ENCODE data around the gene LRRK1. TPM values are rescaled to one million over a fixed set of nuclear protein-coding genes. Genes with fewer than 3 reads are reported as not detected.

LRRK1 gene
- polyA plus RNA-seq, 1 of the 3 experiments (the other 2 are of a cell fraction), result 6.9 TPM

DNA sequence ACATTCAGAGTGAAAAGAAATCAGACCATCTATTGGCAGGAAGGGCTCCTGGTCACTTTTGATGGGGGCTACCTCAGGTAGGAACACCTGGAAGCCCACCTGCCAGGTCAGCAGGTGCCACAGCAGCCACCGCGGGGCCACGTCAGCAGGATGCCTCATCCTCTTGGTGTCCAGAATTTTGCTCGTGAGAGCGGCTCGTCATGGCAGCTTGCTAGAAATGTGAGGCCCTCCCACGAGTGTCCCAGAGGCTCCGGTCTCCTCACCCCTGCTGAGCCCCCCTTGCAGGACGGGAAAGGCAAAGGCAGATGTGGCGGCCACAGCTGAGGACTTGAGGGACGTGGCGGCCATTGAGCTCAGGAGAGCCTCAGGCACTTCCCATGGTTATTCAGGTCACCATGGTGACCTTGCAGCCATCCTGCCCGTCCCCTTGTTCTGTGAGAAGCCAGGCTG is 129.4 kb downstream of the LRRK1 start:
- TF ChIP-seq ELF1 (IDR thresholded peaks at IDR 0.05) (no peak), RFX5 (IDR thresholded peaks at IDR 0.05; ENCODE audit: low read length) (no peak), JUND (IDR thresholded peaks at IDR 0.05) (no peak), CHD2 (IDR thresholded peaks at IDR 0.05; ENCODE audit: low read length, partially characterized antibody) (no peak), GABPA (IDR thresholded peaks at IDR 0.05; ENCODE audit: low read depth) (no peak), EZH2phosphoT487 (IDR thresholded peaks at IDR 0.05; ENCODE audit: borderline replicate concordance, low read depth) (no peak), TAF1 (IDR thresholded peaks at IDR 0.05; ENCODE audit: borderline replicate concordance, low read depth, low read length) (no peak), POLR2AphosphoS5 (IDR thresholded peaks at IDR 0.05; ENCODE audit: low read depth, low read length) (no peak), NRF1 (IDR thresholded peaks at IDR 0.05; ENCODE audit: low read depth, low read length) (no peak), MXI1 (IDR thresholded peaks at IDR 0.05; ENCODE audit: low read depth, low read length) (no peak), GATA2 (CRISPR knock-in tag; IDR thresholded peaks at IDR 0.05) (no peak), TEAD4 (IDR thresholded peaks at IDR 0.05; ENCODE audit: borderline replicate concordance, insufficient read depth) (no peak), EP300 (IDR thresholded peaks at IDR 0.05; ENCODE audit: borderline replicate concordance in 1 of 2, low read depth in 1 of 2, low read length in 1 of 2) (no peak), NFIC (IDR thresholded peaks at IDR 0.05; ENCODE audit: borderline replicate concordance) (no peak), FOSL2 (IDR thresholded peaks at IDR 0.05; ENCODE audit: borderline replicate concordance, low read depth) (no peak)
- TF ChIP-seq, protein P1, sequence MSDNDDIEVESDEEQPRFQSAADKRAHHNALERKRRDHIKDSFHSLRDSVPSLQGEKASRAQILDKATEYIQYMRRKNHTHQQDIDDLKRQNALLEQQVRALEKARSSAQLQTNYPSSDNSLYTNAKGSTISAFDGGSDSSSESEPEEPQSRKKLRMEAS (IDR thresholded peaks at IDR 0.05; ENCODE audit: low read depth), result no peak
- no peak overlapping the region for H3K27ac ChIP-seq (ENCODE audit: low read depth in 2 of 2, low read length in 1 of 2)

DNA sequence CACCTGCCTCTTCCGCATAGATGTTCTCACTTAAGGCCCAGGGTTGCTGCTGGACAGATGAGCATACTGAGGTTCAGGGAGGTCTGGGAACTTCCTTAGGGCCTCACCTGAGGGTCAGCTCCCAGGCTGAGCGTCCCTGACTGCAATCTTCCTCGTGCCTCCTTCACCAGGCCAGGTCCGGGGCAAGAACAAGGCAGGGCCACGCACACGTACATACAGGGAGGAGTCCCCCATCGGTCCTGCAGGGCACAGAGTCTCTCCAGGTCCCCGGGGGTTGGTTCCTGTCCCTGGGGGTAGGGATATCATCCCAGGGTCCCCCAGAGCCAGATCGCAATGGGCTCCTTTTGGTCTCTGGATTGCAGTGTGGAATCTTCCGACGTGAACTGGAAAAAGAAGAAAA is 130.1 kb downstream of the LRRK1 start:
- H3K79me2 ChIP-seq (ENCODE audit: insufficient read depth), result no peaks in the 10 kb centered on the region
- no peak overlapping the region for H2AFZ ChIP-seq (ENCODE audit: low read depth)
- H3K9me3 ChIP-seq, result no peaks in the 10 kb centered on the region
- H3K4me3 ChIP-seq (ENCODE audit: low read depth in 2 of 2, low read length in 1 of 2), result no peak overlapping the region
- H3K9me2 ChIP-seq, result no peaks in the 10 kb centered on the region
- H3K27me3 ChIP-seq (ENCODE audit: insufficient read depth), result no peaks in the 10 kb centered on the region
- H3K9ac ChIP-seq, result no peak overlapping the region
- no peaks in the 10 kb centered on the region for H3F3A ChIP-seq (replicated peaks; ENCODE audit: insufficient read depth)
- 89% methylated on average over 10 of the region's 11 CpGs for WGBS (ENCODE audit: low lambda C conversion rate)
- CTCF ChIA-PET, result interaction anchor here (0.9 to 1.7 kb wide), 2 partner anchors 40 to 71 kb away, joined by 3 to 4 read pairs; no protein-coding TSS in a partner anchor
- peaks cover 2 to 18% of the 10 kb centered on the region in 2 experiments for H3K36me3 ChIP-seq (replicated peaks in 1 of 2; ENCODE audit: control insufficient read depth in 1 of 2, insufficient read depth in 2 of 2, low read length in 1 of 2)
- no peak for TF ChIP-seq MXI1 (IDR thresholded peaks at IDR 0.05; ENCODE audit: low read depth, low read length)
- TF ChIP-seq GABPA (IDR thresholded peaks at IDR 0.05; ENCODE audit: low read depth), result no peak
- TF ChIP-seq, protein P1 (IDR thresholded peaks at IDR 0.05; ENCODE audit: low read depth), result no peak
- TF ChIP-seq EZH2phosphoT487 (IDR thresholded peaks at IDR 0.05; ENCODE audit: borderline replicate concordance, low read depth), result no peak
- TF ChIP-seq, protein P2, sequence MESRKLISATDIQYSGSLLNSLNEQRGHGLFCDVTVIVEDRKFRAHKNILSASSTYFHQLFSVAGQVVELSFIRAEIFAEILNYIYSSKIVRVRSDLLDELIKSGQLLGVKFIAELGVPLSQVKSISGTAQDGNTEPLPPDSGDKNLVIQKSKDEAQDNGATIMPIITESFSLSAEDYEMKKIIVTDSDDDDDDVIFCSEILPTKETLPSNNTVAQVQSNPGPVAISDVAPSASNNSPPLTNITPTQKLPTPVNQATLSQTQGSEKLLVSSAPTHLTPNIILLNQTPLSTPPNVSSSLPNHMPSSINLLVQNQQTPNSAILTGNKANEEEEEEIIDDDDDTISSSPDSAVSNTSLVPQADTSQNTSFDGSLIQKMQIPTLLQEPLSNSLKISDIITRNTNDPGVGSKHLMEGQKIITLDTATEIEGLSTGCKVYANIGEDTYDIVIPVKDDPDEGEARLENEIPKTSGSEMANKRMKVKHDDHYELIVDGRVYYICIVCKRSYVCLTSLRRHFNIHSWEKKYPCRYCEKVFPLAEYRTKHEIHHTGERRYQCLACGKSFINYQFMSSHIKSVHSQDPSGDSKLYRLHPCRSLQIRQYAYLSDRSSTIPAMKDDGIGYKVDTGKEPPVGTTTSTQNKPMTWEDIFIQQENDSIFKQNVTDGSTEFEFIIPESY (IDR thresholded peaks at IDR 0.05; ENCODE audit: borderline replicate concordance, low read depth), result no peak
- no peak for TF ChIP-seq POLR2AphosphoS5 (IDR thresholded peaks at IDR 0.05; ENCODE audit: low read depth, low read length)
- TF ChIP-seq CHD2 (IDR thresholded peaks at IDR 0.05; ENCODE audit: low read length, partially characterized antibody), result no peak
- TF ChIP-seq NRF1 (IDR thresholded peaks at IDR 0.05; ENCODE audit: low read depth, low read length), result no peak
- TF ChIP-seq, protein P3, sequence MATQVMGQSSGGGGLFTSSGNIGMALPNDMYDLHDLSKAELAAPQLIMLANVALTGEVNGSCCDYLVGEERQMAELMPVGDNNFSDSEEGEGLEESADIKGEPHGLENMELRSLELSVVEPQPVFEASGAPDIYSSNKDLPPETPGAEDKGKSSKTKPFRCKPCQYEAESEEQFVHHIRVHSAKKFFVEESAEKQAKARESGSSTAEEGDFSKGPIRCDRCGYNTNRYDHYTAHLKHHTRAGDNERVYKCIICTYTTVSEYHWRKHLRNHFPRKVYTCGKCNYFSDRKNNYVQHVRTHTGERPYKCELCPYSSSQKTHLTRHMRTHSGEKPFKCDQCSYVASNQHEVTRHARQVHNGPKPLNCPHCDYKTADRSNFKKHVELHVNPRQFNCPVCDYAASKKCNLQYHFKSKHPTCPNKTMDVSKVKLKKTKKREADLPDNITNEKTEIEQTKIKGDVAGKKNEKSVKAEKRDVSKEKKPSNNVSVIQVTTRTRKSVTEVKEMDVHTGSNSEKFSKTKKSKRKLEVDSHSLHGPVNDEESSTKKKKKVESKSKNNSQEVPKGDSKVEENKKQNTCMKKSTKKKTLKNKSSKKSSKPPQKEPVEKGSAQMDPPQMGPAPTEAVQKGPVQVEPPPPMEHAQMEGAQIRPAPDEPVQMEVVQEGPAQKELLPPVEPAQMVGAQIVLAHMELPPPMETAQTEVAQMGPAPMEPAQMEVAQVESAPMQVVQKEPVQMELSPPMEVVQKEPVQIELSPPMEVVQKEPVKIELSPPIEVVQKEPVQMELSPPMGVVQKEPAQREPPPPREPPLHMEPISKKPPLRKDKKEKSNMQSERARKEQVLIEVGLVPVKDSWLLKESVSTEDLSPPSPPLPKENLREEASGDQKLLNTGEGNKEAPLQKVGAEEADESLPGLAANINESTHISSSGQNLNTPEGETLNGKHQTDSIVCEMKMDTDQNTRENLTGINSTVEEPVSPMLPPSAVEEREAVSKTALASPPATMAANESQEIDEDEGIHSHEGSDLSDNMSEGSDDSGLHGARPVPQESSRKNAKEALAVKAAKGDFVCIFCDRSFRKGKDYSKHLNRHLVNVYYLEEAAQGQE (IDR thresholded peaks at IDR 0.05; ENCODE audit: low read depth, low read length), result no peak
- no peak for TF ChIP-seq RXRA (IDR thresholded peaks at IDR 0.05; ENCODE audit: borderline replicate concordance, low read depth)
- POLR2A ChIA-PET, result no interaction called here
- H4K20me1 ChIP-seq (ENCODE audit: insufficient read depth), result no peaks in the 10 kb centered on the region
- no peak overlapping the region for H3K27ac ChIP-seq (ENCODE audit: low read depth in 2 of 2, low read length in 1 of 2)
- no peak overlapping the region for H3K4me2 ChIP-seq
- DNase-seq, result peak; percentile 17
- no peaks in the 10 kb centered on the region; a peak in 1 of 4 replicates for H3K4me1 ChIP-seq (ENCODE audit: control insufficient read depth in 1 of 2, insufficient read depth in 2 of 2, low read depth in 1 of 2, low read length in 1 of 2)

More for the DNA sequence above, 129.4 kb downstream of the LRRK1 start:
- POLR2A ChIA-PET, result no interaction called here
- WGBS (ENCODE audit: low lambda C conversion rate), result 91% methylated on average over 10 of the region's 13 CpGs
- CTCF ChIA-PET, result interaction anchor here (0.9 to 1.7 kb wide), 3 partner anchors 40 to 72 kb away, joined by 3 to 4 read pairs (median 4); no protein-coding TSS in a partner anchor
- Histone ChIP-seq H3K36me3 (replicated peaks in 1 of 2; ENCODE audit: control insufficient read depth in 1 of 2, insufficient read depth in 2 of 2, low read length in 1 of 2) (peaks cover 0 to 18% of the 10 kb centered on the region in 2 experiments), H3K4me3 (ENCODE audit: low read depth in 2 of 2, low read length in 1 of 2) (no peak overlapping the region), H3K4me2 (no peak overlapping the region), H2AFZ (ENCODE audit: low read depth) (no peak overlapping the region), H4K20me1 (ENCODE audit: insufficient read depth) (no peaks in the 10 kb centered on the region), H3K4me1 (ENCODE audit: control insufficient read depth in 1 of 2, insufficient read depth in 2 of 2, low read depth in 1 of 2, low read length in 1 of 2) (no peaks in the 10 kb centered on the region; a peak in 1 of 4 replicates), H3K27me3 (ENCODE audit: insufficient read depth) (no peaks in the 10 kb centered on the region), H3F3A (replicated peaks; ENCODE audit: insufficient read depth) (no peaks in the 10 kb centered on the region), H3K9me3 (no peaks in the 10 kb centered on the region), H3K9me2 (no peaks in the 10 kb centered on the region), H3K9ac (no peak overlapping the region), H3K79me2 (ENCODE audit: insufficient read depth) (no peaks in the 10 kb centered on the region)
- peak; percentile 30 for DNase-seq
